Fibroblast of lung (primary cell): ENCODE measurements around the gene PTGR1. TPM values are rescaled to one million over a fixed set of nuclear protein-coding genes. Genes with fewer than 3 reads are reported as not detected.

ENCODE experiments used
- DNase-seq, 2 donors: peaks; one replicate each; pipeline versions ENCODE4 v3.0.0 to v3.0.0-alpha.2; 2010; ENCODE audit warnings: low read depth in 2 of 2
- H2AFZ ChIP-seq: 2 replicates; pipeline ENCODE4 v1.5.1; 2012; ENCODE audit warnings: low read length, control low read depth, inconsistent platforms
- H3K27ac ChIP-seq: 2 replicates; pipeline ENCODE4 v1.5.1; 2011; ENCODE audit warnings: low read length, control low read depth; ENCODE audit not compliant: insufficient read depth
- H3K27me3 ChIP-seq: 2 replicates; pipeline ENCODE4 v1.5.1; 2011; ENCODE audit warnings: mild to moderate bottlenecking, low read length; ENCODE audit not compliant: control insufficient read depth, insufficient read depth
- H3K36me3 ChIP-seq: 2 replicates; pipeline ENCODE4 v1.5.1; 2011; ENCODE audit warnings: low read length; ENCODE audit not compliant: control insufficient read depth, insufficient read depth
- H3K4me1 ChIP-seq: 2 replicates; pipeline ENCODE4 v1.5.1; 2011; ENCODE audit warnings: low read length; ENCODE audit not compliant: control insufficient read depth, insufficient read depth; ENCODE audit errors: extremely low read depth
- H3K4me2 ChIP-seq: 2 replicates; pipeline ENCODE4 v1.5.1; 2011; ENCODE audit warnings: low read length, control low read depth; ENCODE audit not compliant: insufficient read depth; ENCODE audit errors: extremely low read depth
- H3K4me3 ChIP-seq, 4 experiments: fragments of 200-600 bp in 1 of 4; sonication (generic) in 1 of 4; replicated peaks in 1 of 4; 2 replicates each; pipeline ENCODE4 v1.5.1; 2011 to 2016; ENCODE audit warnings: low read length in 4 of 4, low read depth in 3 of 4, mild to moderate bottlenecking in 3 of 4, control low read depth in 2 of 4, inconsistent platforms in 1 of 4, mixed read lengths in 1 of 4; ENCODE audit not compliant: insufficient read depth in 1 of 4; ENCODE audit errors: control extremely low read depth in 1 of 4
- H3K79me2 ChIP-seq: 2 replicates; pipeline ENCODE4 v1.5.1; 2012; ENCODE audit warnings: mild to moderate bottlenecking, low read length, inconsistent platforms; ENCODE audit not compliant: control insufficient read depth, insufficient read depth
- H3K9ac ChIP-seq: 2 replicates; pipeline ENCODE4 v1.5.1; 2011; ENCODE audit warnings: mild to moderate bottlenecking, low read length, control low read depth; ENCODE audit not compliant: insufficient read depth
- H3K9me3 ChIP-seq: 2 replicates; pipeline ENCODE4 v1.5.1; 2012; ENCODE audit warnings: low read depth, low read length; ENCODE audit not compliant: control insufficient read depth, insufficient read depth
- H4K20me1 ChIP-seq: 2 replicates; pipeline ENCODE4 v1.5.1; 2011; ENCODE audit warnings: low read length; ENCODE audit not compliant: control insufficient read depth, insufficient read depth; ENCODE audit errors: extremely low read depth
- EZH2 ChIP-seq: IDR thresholded peaks from 2 replicates; pipeline ENCODE4 v1.5.1; 2012; ENCODE audit warnings: low read length, control low read depth, mild to moderate bottlenecking; ENCODE audit errors: missing control alignments
- polyA plus RNA-seq, 2 donors: library from polyadenylated mRNA; depleted of rRNA in 1 of 2; stranded (reverse) in 1 of 2; unstranded in 1 of 2; fragments of >200 nt; gene quantifications; 2 replicates each; pipeline ENCODE4 v1.2.1, GENCODE V29; 2011 to 2012; ENCODE audit warnings: missing spikeins in 1 of 2
- total RNA-seq: library from RNA; depleted of rRNA; stranded (reverse); fragments of >200 nt; gene quantifications from 2 replicates; pipeline ENCODE4 v1.2.1, GENCODE V29; 2014
- TF ChIP-seq, protein P1 (sequence below), 2 donors: IDR thresholded peaks in 1 of 2; conservative IDR thresholded peaks in 1 of 2; 1 replicate in 1 of 2; 2 replicates in 1 of 2; pipeline ENCODE4 v1.5.1; 2011 to 2012; ENCODE audit warnings: low read length in 2 of 2, control low read depth in 1 of 2, inconsistent platforms in 1 of 2, low read depth in 1 of 2, mild to moderate bottlenecking in 1 of 2

PTGR1 gene
- total and polyA plus RNA-seq, 2 donors (not counting 1 experiment from before 2014, with no cell fraction given): 126 to 137 TPM

GRCh38 chr9:111597852-111598732 is 1.4 kb downstream of the PTGR1 start:
- Histone ChIP-seq H3K4me2 (peak overlapping the region; percentile 92), H3K79me2 (peaks cover 9% of the 10 kb centered on the region), H3K36me3 (peaks cover 7% of the 10 kb centered on the region), H3K4me1 (peaks cover 2% of the 10 kb centered on the region), H3K27ac (peak overlapping the region; percentile 81), H4K20me1 (no peaks in the 10 kb centered on the region), H3K9me3 (no peaks in the 10 kb centered on the region), H3K4me3 (peak overlapping the region; percentile 74 to 80 (median 77)), H3K9ac (peak overlapping the region; percentile 77), H2AFZ (peak overlapping the region; percentile 14), H3K27me3 (no peaks in the 10 kb centered on the region)
- DNase-seq: peak; percentile 55 to 74
- TF ChIP-seq, protein P1, sequence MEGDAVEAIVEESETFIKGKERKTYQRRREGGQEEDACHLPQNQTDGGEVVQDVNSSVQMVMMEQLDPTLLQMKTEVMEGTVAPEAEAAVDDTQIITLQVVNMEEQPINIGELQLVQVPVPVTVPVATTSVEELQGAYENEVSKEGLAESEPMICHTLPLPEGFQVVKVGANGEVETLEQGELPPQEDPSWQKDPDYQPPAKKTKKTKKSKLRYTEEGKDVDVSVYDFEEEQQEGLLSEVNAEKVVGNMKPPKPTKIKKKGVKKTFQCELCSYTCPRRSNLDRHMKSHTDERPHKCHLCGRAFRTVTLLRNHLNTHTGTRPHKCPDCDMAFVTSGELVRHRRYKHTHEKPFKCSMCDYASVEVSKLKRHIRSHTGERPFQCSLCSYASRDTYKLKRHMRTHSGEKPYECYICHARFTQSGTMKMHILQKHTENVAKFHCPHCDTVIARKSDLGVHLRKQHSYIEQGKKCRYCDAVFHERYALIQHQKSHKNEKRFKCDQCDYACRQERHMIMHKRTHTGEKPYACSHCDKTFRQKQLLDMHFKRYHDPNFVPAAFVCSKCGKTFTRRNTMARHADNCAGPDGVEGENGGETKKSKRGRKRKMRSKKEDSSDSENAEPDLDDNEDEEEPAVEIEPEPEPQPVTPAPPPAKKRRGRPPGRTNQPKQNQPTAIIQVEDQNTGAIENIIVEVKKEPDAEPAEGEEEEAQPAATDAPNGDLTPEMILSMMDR (conservative IDR thresholded peaks at IDR 0.05 in 1 of 2, IDR thresholded peaks at IDR 0.05 in 1 of 2; ENCODE audit: low read depth in 1 of 2, low read length in 2 of 2): peak; percentile 64 to 66
- no peak for TF ChIP-seq EZH2

GRCh38 chr9:111588846-111589245 is 10.6 kb downstream of the PTGR1 start:
- Histone ChIP-seq H3K27ac (no peak overlapping the region), H3K4me2 (no peak overlapping the region), H3K4me3 (no peak overlapping the region), H4K20me1 (no peaks in the 10 kb centered on the region), H2AFZ (no peak overlapping the region), H3K9ac (no peak overlapping the region), H3K36me3 (peaks cover 5% of the 10 kb centered on the region), H3K4me1 (no peaks in the 10 kb centered on the region), H3K27me3 (no peaks in the 10 kb centered on the region), H3K79me2 (no peaks in the 10 kb centered on the region), H3K9me3 (no peaks in the 10 kb centered on the region)
- TF ChIP-seq EZH2: no peak
- TF ChIP-seq, protein P1 (conservative IDR thresholded peaks at IDR 0.05 in 1 of 2, IDR thresholded peaks at IDR 0.05 in 1 of 2; ENCODE audit: low read depth in 1 of 2, low read length in 2 of 2): no peak
- peak in 1 of 2 donors; percentile 39 for DNase-seq

- Histone ChIP-seq H3K4me1 (no peaks in the 10 kb centered on the region), H3K27ac (no peak overlapping the region), H3K9ac (no peak overlapping the region), H2AFZ (no peak overlapping the region), H3K79me2 (no peaks in the 10 kb centered on the region), H3K4me3 (no peak overlapping the region), H3K9me3 (no peaks in the 10 kb centered on the region), H4K20me1 (no peaks in the 10 kb centered on the region), H3K4me2 (no peak overlapping the region), H3K27me3 (no peaks in the 10 kb centered on the region), H3K36me3 (peaks cover 13% of the 10 kb centered on the region)
- no peak for DNase-seq
- TF ChIP-seq EZH2: no peak
- TF ChIP-seq, protein P1 (conservative IDR thresholded peaks at IDR 0.05 in 1 of 2, IDR thresholded peaks at IDR 0.05 in 1 of 2; ENCODE audit: low read depth in 1 of 2, low read length in 2 of 2): no peak
Measured at GRCh38 chr9:111586378-111586777, 13.1 kb downstream of the PTGR1 start.
